ENCODE data around the gene CENPH. TPM values are rescaled to one million over a fixed set of nuclear protein-coding genes. Genes with fewer than 3 reads are reported as not detected.
"Not testable (repeated sequence)": the region's sequence is repeated elsewhere in the genome, so short reads cannot be mapped to it uniquely, and the experiment has no call there.

The CENPH gene, protein sequence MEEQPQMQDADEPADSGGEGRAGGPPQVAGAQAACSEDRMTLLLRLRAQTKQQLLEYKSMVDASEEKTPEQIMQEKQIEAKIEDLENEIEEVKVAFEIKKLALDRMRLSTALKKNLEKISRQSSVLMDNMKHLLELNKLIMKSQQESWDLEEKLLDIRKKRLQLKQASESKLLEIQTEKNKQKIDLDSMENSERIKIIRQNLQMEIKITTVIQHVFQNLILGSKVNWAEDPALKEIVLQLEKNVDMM
- 14.7 and 16.7 TPM in 2 replicates for total RNA-seq (2014; rRNA removed; shearing (Covaris generic))
- polyA plus RNA-seq (2016; fragmentation: Nextera tagmentation; extraction: Ambion mirVana): 11.0 and 12.5 TPM in 2 replicates

DNA sequence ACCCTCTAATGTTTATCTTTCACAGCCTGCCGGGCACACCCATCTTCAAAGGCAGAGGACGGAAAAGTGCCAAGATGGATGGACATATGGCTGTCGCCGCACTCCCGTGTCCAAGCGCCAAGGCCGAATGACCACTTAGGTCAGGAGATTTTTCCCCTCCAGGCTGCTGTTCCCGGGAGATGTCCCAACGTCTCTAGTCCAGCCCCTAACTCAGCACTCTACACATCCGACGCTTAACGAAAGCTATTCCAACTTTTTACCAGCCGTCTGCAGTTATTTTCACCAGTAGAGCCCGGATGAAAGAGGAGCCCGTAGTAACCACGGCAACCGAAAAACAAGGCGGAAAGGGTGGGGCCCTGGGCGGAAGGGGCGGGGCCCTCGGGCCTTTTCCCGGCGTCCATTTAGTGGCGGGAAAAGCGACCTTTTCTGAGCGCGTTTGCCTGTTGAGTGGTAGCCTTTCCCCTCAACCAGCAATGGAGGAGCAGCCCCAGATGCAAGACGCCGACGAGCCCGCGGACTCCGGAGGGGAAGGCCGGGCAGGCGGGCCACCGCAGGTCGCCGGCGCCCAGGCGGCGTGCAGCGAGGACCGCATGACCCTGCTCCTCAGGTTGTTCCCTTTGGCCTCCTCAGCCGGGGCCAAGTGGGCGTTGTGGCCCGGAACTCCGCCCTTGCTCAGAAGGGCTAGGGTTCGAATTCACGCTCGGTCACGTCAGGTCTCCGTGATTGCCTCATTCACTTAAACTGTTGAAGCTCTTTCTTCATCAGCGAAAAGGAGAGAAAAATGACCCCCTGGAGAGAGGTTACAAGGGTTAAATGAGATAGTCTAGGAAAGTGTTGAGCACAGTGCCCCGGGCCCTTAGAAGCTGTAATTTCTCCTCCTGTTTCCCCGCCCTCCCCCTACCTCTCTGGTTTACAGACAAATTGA is at the start of gene CENPH:
CENPH (plus strand) TSS at position 422 of the 925 bp plus-strand sequence; CDS start at position 474, 52 bp downstream.
- H3K4me3 ChIP-seq: peak within 1 kb of the TSS; percentile 94
- H3K4me1 ChIP-seq (ENCODE audit: insufficient read depth): peaks cover 4% of the 10 kb centered on the region; the same call in 1 of the 2 replicates
- DNase-seq: peak; percentile 96
- H2AFZ ChIP-seq: peak within 1 kb of the TSS; percentile 100
- H3K27ac ChIP-seq: peak within 1 kb of the TSS; percentile 97
- peak within 1 kb of the TSS; percentile 87 for H3K4me2 ChIP-seq (ENCODE audit: unreplicated experiment)
- no peaks in the 10 kb centered on the region for H3K9me3 ChIP-seq (ENCODE audit: low read depth)
- in situ Hi-C loops (cut with MboI): no loop called here
- 1 to 2% methylated on average over 30 to 55 of the region's 55 CpGs for WGBS, 2 experiments (ENCODE audit: low coverage in 1 of 2, low lambda C conversion rate in 2 of 2, missing lambda C conversion rate in 2 of 2)
- TF ChIP-seq EZH2 (IDR thresholded peaks at IDR 0.05; ENCODE audit: insufficient read depth, poor library complexity, severe bottlenecking): no peak
- no peak for TF ChIP-seq EZH2phosphoT487 (IDR thresholded peaks at IDR 0.05; ENCODE audit: insufficient read depth, low read depth)
- H3K36me3 ChIP-seq (ENCODE audit: low read depth): no peaks in the 10 kb centered on the region
- no peaks in the 10 kb centered on the region for H3K27me3 ChIP-seq (replicated peaks; ENCODE audit: insufficient read depth)
- peaks cover 8% of the 10 kb centered on the region; the same call in 1 of the 2 replicates for H3K79me2 ChIP-seq (ENCODE audit: insufficient read depth)
- peak within 1 kb of the TSS; percentile 97 for H3K9ac ChIP-seq
- H3F3A ChIP-seq (ENCODE audit: insufficient read depth): no peaks in the 10 kb centered on the region
- H4K20me1 ChIP-seq (ENCODE audit: insufficient read depth): no peaks in the 10 kb centered on the region
- no peaks in the 10 kb centered on the region for H3K9me2 ChIP-seq (ENCODE audit: insufficient read depth)

DNA sequence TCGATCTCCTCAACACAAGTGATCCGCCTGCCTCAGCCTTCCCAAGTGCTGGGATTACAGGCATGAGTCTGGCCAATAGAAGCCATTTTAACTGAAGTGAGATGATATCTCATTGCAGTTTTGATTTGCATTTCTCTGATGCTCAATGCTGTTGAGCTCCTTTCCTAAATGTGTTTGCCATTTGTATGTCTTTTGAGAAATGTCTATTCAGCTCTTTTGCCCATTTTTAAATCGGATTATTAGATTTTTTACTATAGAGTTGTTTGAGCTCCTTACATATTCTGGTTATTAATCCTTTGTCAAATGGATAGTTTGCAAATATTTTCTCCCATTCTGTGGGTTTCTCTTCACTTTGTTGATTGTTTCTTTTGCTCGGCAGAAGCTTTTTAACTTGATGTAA is 49.1 kb upstream of the CENPH start:
- WGBS, 2 experiments (ENCODE audit: low coverage in 1 of 2, low lambda C conversion rate in 2 of 2, missing lambda C conversion rate in 2 of 2): 69 to 75% methylated on average over 4 of the region's 4 CpGs
- H3K36me3 ChIP-seq (ENCODE audit: low read depth); in situ Hi-C loops (cut with MboI): not testable (repeated sequence)

DNA sequence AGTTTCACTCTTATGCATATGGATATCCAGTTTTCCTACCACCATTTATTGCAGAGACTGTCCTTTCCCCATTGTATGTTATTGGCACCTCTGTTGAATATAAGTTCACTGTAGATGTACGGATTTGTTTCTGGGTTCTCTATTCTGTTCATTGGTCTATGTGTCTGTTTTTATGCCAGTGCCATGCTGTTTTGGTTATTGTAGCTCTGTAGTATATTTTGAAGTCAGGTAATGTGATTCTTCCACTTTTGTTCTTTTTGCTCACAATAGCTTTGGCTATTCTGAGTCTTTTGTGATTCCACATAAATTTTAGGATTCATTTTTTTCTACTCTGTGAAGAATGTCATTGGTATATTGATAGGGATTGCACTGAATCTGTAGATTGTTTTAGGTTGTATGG is 48.6 kb upstream of the CENPH start:
- no peaks in the 10 kb centered on the region for H3K9me2 ChIP-seq (ENCODE audit: insufficient read depth)
- H4K20me1 ChIP-seq (ENCODE audit: insufficient read depth): no peaks in the 10 kb centered on the region
- no peaks in the 10 kb centered on the region for H3K79me2 ChIP-seq (ENCODE audit: insufficient read depth)
- no peak overlapping the region for H3K9ac ChIP-seq
- no peak for TF ChIP-seq EZH2 (IDR thresholded peaks at IDR 0.05; ENCODE audit: insufficient read depth, poor library complexity, severe bottlenecking)
- no peak for TF ChIP-seq EZH2phosphoT487 (IDR thresholded peaks at IDR 0.05; ENCODE audit: insufficient read depth, low read depth)
- H3F3A ChIP-seq (ENCODE audit: insufficient read depth): no peaks in the 10 kb centered on the region
- no peaks in the 10 kb centered on the region for H3K9me3 ChIP-seq (ENCODE audit: low read depth)
- H3K4me1 ChIP-seq (ENCODE audit: insufficient read depth): no peaks in the 10 kb centered on the region
- DNase-seq: no peak
- H3K36me3 ChIP-seq (ENCODE audit: low read depth): no peaks in the 10 kb centered on the region
- no peak overlapping the region for H3K4me3 ChIP-seq
- H3K27ac ChIP-seq: no peak overlapping the region
- H3K27me3 ChIP-seq (replicated peaks; ENCODE audit: insufficient read depth): no peaks in the 10 kb centered on the region
- no peak overlapping the region for H3K4me2 ChIP-seq (ENCODE audit: unreplicated experiment)
- whole genome bisulfite sequencing, 2 experiments (ENCODE audit: low coverage in 1 of 2, low lambda C conversion rate in 2 of 2, missing lambda C conversion rate in 2 of 2): 38% methylated on average over 1 of the region's 1 CpG
- in situ Hi-C loops (cut with MboI): no loop called here
- no peak overlapping the region for H2AFZ ChIP-seq

More for the DNA sequence above, 49.1 kb upstream of the CENPH start:
- not testable (repeated sequence) for H3K4me3 ChIP-seq; H3F3A ChIP-seq (ENCODE audit: insufficient read depth); DNase-seq; H3K9me2 ChIP-seq (ENCODE audit: insufficient read depth); H3K9me3 ChIP-seq (ENCODE audit: low read depth); H3K27ac ChIP-seq; H3K4me1 ChIP-seq (ENCODE audit: insufficient read depth); H3K27me3 ChIP-seq (replicated peaks; ENCODE audit: insufficient read depth); H3K4me2 ChIP-seq (ENCODE audit: unreplicated experiment); H4K20me1 ChIP-seq (ENCODE audit: insufficient read depth); H3K79me2 ChIP-seq (ENCODE audit: insufficient read depth); H3K9ac ChIP-seq; H2AFZ ChIP-seq

DNA sequence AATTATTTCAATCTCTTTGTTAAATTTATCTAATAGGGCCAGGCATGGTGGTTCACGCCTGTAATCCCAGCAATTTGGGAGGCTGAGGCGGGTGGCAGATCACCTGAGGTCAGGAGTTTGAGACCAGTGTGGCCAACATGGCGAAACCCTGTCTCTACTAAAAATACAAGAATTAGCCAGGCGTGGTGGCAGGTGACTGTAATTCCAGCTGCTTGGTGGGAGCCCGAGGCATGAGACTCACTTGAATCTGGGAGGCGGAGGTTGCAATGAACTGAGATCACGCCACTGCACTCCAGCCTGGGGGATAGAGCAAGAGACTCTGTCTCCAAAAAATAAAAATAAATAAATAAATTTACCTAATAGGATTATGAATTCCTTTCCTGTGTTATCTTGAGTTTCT is 40.8 kb upstream of the CENPH start:
- H3K36me3 ChIP-seq (ENCODE audit: low read depth); H3K4me3 ChIP-seq; H3F3A ChIP-seq (ENCODE audit: insufficient read depth); H3K9me2 ChIP-seq (ENCODE audit: insufficient read depth); H3K27ac ChIP-seq; DNase-seq; H2AFZ ChIP-seq; H3K27me3 ChIP-seq (replicated peaks; ENCODE audit: insufficient read depth); H3K79me2 ChIP-seq (ENCODE audit: insufficient read depth); H3K4me1 ChIP-seq (ENCODE audit: insufficient read depth); H3K9me3 ChIP-seq (ENCODE audit: low read depth); H3K9ac ChIP-seq; H3K4me2 ChIP-seq (ENCODE audit: unreplicated experiment); in situ Hi-C loops (cut with MboI); H4K20me1 ChIP-seq (ENCODE audit: insufficient read depth): not testable (repeated sequence)
- 94 to 95% methylated on average over 7 of the region's 7 CpGs for WGBS, 2 experiments (ENCODE audit: low coverage in 1 of 2, low lambda C conversion rate in 2 of 2, missing lambda C conversion rate in 2 of 2)
